ENCODE data around the gene ZNF23.
A peak's percentile ranks its signal among the peaks of the same experiment; 100 is the strongest.
"Not testable (repeated sequence)": the region's sequence is repeated elsewhere in the genome, so short reads cannot be mapped to it uniquely, and the experiment has no call there.

ZNF23 gene

GRCh38 chr16:71461686-71462648 lies at the start of gene ZNF23:
TSS of gene ZNF23 (minus strand) at chr16:71462247. CDS start at chr16:71456796, 5,451 bp downstream.
- DNase-seq (ENCODE audit: low spot score), result peak; percentile 92

DNA sequence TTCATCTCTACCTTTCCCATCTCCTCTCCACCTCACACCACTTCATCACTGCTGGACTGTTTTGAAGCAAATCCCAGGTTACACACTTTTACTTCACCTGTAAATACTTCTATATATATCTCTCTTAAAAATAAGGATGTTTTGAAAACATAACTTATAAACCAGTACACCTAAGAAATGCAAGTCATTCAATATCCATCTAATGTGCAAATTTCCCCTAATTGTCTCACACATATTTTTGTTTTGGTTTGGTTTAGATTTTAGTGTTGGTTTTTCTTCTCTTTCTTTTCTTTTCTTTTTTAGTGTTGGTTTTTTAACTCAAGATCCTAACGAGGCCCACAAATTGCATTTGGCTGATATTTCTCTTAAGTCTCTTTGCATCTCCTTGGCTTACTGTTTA lies 45.0 kb upstream of the ZNF23 start:
- DNase-seq (ENCODE audit: low spot score), result no peak

- no peak for DNase-seq (ENCODE audit: low spot score)
These were observed 42.9 kb upstream of the ZNF23 start for GRCh38 chr16:71504901-71505300.

- DNase-seq (ENCODE audit: low spot score), result not testable (repeated sequence)
These were observed 42.0 kb upstream of the ZNF23 start for GRCh38 chr16:71504051-71504450.

- no peak for DNase-seq (ENCODE audit: low spot score)
These were observed 39.5 kb upstream of the ZNF23 start for GRCh38 chr16:71501547-71501946.

- DNase-seq (ENCODE audit: low spot score), result no peak
These were observed 38.9 kb upstream of the ZNF23 start for GRCh38 chr16:71500964-71501363.

DNA sequence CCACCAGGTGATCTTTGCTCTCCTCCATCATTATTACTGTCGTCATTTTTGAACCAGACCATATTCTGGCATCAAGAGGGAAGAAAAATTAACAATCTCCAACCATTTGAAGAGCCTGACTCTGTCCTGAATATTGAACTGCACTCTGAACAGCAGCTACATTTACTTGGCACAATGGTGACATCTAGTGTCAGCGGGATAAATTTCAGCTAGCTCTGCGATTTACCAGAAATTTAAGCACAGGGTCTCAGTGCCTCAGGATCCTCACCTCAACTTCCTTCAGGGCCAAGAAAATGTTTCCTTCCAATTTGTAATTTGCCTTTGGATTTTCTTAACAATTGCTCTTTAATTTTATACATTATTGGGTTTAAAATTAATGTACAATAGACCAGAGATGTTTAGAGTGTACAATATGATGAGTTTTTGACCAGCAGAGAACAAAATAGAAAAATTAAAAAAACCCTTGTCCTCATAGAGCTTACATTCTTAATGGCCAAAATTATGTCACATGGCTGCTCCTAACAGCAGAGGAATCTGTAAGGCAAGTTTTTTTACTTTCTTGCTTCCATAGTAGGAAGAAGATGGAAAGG lies 37.8 kb upstream of the ZNF23 start:
- DNase-seq (ENCODE audit: low spot score), result peak; percentile 40

DNA sequence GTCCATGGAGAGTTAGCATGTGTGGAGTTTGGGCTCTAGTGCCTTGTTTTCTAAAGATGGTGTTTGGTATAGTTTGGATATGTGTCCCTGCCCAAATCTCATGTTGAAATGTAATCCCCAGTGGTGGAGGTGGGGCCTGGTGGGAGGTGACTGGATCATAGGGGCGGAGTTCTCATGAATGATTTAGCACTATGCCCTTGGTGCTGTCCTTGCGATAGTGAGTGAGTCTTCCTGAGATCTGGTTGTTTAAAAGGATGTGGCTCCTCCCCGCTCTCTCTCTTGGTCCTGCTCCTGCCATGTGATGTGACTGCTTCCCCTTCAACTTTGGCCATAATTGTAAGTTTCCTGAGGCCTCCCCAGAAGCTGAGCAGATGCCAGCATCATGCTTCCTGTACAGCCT lies 36.0 kb upstream of the ZNF23 start:
- DNase-seq (ENCODE audit: low spot score), result no peak

DNA sequence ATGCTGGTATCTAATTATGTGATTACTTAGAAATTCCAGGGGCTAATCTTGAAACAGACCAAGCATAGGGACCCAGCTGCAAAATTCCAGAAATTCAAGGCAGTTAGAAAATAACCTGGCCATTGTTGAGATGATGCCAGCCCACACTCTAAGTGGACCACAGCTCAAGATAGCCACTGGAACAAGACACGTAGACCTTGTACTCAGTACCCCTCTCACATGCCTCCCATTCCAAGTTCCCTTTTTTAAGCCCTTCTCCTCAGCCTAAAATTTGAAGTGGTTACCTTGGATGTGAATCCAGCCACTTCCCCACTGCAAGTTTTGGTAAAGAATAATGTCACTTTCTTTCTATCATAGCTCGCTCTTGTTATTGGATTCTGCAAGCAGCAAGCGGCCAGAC lies 31.2 kb upstream of the ZNF23 start:
- DNase-seq (ENCODE audit: low spot score), result no peak

GRCh38 chr16:71492786-71493185 lies 30.7 kb upstream of the ZNF23 start:
- DNase-seq (ENCODE audit: low spot score), result no peak

DNA sequence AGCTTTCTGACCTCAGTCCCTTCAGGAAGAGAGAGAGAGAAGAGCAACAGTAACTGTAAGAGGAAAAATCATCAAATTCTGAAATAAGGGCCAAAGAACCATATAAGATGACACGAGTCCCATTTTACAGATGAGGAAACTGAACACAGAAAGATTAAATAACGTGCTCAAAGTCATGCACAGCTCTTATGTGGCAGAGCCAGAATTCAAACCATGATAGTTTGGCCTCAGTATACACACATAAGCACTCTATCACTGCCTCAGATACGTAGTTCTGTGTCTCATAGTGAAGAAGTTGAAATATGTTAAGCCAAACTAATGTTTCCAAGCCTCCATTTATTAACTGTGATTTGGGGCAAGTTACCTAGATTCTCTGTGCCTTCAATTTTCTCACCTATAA lies 29.0 kb upstream of the ZNF23 start:
- no peak for DNase-seq (ENCODE audit: low spot score)

- no peak for DNase-seq (ENCODE audit: low spot score)
These were observed 28.3 kb upstream of the ZNF23 start for GRCh38 chr16:71490361-71490760.

- no peak for DNase-seq (ENCODE audit: low spot score)
These were observed 27.1 kb upstream of the ZNF23 start, which contains the start of gene ZNF19 for GRCh38 chr16:71489122-71489521. TSS of gene ZNF19 (minus strand) at chr16:71489324. CDS start at chr16:71482114, 7,210 bp downstream.

DNA sequence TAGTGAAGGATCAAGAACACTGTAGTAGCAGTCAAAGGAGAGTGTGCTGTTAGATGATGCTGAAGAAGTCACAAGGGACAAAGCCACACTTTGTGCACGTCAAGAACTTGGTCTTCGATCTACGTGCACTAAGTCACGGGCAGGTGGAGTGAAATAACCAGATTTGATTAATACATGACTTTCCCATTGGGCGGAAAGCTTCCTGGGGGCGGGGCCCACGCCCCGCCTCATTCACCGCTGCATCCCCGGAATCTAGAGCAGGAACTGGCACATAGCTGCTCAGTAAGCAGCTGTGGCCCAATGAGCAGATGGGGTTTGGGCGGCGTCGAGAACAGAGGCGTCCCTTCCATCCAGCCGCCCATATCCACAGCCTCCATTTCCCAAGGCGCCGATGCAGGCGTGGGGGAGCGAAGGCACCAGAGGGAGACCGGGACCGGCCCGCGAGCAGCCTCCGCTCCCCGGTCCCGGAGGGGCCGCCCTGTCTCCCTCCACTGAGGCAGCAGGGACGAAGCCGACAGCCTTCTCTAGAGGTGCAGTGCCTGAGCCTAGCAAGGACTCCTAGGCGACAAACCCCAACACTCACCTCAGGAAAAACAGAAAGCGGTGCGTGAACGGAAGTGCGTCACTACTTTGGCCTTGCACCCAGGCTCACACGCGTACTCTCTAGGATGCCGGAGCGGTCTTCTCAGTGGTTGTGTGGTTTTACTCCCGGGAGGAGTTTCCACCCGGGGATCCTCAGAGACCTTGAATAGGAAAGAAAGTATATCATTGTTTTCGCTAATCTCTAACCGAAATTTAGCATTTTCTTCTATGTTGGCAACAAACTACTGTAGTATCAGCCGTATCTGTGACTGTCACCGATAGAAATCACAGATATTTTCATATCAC lies 22.2 kb upstream of the ZNF23 start:
- DNase-seq (ENCODE audit: low spot score), result peak; percentile 86

DNA sequence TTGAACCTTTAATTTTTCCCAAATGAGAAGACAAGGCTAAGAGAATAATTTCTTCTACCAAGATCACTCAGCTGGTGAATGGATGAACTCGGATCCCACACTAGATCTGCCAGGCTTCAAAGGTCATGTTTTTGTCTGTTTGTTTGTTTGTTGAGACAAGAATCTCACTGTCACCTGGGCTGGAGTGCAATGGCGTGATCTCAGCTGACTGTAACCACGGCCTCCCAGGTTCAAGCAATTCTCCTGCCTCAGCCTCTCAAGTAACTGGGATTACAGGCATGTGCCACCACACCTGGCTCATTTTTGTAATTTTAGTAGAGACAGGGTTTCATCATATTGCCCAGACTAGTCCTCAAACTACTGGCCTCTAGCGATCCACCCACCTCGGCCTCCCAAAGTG lies 20.5 kb upstream of the ZNF23 start:
- DNase-seq (ENCODE audit: low spot score), result no peak

DNA sequence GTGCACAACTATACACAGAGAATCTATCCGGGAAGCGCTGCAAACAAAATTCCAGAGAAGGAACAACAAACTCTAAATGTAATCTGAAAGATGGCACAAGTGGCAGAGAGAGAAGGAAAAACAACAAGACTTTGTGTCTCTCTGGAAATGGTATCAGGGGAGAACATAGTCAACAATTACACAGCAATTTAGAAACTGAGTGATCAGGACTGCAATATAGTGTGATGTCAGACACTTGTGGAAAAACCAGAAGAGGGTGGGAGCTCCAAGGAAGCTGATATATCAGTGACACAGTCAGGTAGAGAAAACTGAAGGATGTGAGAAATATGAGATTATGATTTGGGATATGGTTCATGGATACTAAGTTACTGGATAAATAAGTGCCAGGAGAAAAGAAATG lies 18.9 kb upstream of the ZNF23 start:
- DNase-seq (ENCODE audit: low spot score), result no peak

- DNase-seq (ENCODE audit: low spot score), result peak; percentile 36
These were observed 17.4 kb upstream of the ZNF23 start for GRCh38 chr16:71479420-71479819.

GRCh38 chr16:71476457-71477124 lies 14.5 kb upstream of the ZNF23 start:
- no peak for DNase-seq (ENCODE audit: low spot score)

DNA sequence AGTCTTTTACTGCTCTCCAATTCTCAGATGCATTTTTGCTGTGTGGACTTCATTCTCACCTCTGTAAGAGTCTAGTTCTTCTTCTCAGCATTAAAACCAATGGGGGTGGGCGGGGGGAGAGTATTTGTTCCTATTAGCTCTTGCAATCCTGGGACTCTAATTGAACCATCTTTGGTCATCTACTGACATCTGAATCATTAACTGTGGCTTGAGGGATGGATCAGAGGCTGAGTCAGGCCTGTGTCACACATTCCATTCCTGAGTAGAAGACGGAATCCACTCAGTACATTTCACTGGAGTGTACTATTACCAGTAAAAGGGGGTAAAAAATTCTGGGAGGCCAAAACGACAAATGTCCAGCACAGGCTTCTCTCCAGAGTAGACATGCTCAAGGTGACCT lies 12.8 kb upstream of the ZNF23 start:
- peak; percentile 74 for DNase-seq (ENCODE audit: low spot score)

- DNase-seq (ENCODE audit: low spot score), result no peak
These were observed 11.8 kb upstream of the ZNF23 start for GRCh38 chr16:71473891-71474290.

GRCh38 chr16:71472931-71473330 lies 10.9 kb upstream of the ZNF23 start:
- DNase-seq (ENCODE audit: low spot score), result no peak

- no peak for DNase-seq (ENCODE audit: low spot score)
These were observed 10.0 kb upstream of the ZNF23 start for GRCh38 chr16:71472051-71472450.
